Esophagus mucosa (tissue), 1 donor: Measurements from ENCODE around the gene TWIST2. TPM values are rescaled to one million over a fixed set of nuclear protein-coding genes. Genes with fewer than 3 reads are reported as not detected.

ENCODE experiments used
- ATAC-seq: fragments of 200-7000 bp; cut with Tn5 transposase; one replicate; pipeline ENCODE4 v1.9.1; 2020
- total RNA-seq: library from RNA; stranded (reverse); gene quantifications from one replicate; pipeline ENCODE4 v1.2.4, GENCODE V29; 2023
- donor health status: DM: yes; HTN: yes; CAD: no.

The TWIST2 gene
- 0.48 TPM for total RNA-seq

- ATAC-seq, result peak; percentile 22
These were observed at the start of gene TWIST2 for GRCh38 chr2:238847841-238848690. TSS of gene TWIST2 (plus strand) at chr2:238848085. CDS start at chr2:238848216, 131 bp downstream.

DNA sequence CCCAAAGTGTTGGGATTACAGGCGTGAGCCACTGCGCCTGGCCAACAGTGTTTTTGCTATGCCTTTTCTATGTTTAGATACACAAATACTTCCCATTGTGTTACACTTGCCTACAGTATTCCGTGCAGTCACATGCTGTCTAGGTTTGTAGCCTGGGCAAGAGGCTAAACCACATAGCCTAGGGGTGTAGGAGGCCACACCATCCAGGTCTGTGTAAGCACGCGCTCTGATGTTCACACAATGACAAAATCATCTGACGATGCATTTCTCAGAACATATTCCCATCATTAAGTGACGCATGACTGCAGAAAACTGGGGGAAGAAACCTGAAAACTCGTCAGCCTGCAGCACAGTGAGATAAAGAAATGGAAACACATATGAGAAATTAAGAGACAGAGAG is 46.1 kb upstream of the TWIST2 start:
- no peak for ATAC-seq

DNA sequence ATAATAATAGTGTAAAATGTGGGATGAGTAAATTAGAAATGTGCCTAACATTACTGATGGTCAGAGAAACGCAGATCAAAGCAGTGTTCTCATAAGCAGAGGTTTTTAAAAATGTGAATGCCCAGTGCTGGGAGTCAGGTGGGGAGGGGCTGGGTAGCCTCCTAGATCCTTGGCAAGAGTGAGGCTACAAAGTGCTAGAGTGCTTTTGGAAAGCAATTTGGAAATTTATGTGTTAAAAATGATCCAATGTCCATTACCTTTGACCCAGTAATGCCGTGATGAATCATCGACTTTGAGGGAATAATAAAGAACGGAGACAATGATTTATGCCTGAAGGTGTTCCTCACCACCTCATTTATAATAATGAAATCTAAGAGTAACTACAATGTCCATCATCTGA is 44.9 kb upstream of the TWIST2 start:
- ATAC-seq, result no peak

DNA sequence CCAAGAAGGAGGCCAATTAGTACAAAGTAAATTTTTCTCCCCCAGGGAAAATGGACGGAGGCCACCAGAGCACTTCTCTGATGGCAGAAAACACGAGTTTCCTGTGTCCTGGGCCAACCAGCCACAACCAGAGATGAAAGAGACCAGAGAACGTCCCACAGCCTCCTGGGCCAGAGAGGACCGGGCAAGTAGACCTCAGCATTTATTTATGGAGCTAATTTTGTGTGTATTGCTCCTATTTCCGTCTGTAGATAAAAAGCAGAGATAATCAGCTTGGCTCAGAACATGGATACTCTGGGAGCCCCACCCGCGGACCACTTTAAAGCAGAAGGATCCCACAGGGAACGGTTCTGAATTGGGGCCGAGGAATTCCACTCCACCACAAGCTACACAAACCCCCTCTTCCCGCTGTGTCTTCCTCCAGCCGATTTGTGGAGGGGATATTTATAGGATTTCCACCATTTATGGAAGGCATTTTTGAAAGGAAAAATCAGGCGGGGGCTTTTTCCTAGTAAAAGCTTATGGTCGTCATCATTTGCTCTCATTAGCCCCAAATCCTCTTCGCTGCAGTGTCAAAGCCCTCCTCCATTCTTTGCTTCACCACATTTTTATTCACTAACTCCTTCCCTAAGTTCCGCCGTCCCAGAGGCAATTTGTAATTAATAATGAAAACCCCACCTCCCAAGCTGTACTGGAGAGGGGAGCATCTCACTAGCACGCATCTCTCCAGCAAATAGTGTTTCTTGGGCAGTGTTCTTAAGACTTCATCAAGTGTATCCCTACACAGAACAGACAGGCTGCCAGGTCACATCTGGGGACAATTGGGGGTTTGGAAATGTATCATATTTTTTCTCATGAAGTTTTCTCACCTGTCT is 43.7 kb upstream of the TWIST2 start:
- ATAC-seq, result no peak

DNA sequence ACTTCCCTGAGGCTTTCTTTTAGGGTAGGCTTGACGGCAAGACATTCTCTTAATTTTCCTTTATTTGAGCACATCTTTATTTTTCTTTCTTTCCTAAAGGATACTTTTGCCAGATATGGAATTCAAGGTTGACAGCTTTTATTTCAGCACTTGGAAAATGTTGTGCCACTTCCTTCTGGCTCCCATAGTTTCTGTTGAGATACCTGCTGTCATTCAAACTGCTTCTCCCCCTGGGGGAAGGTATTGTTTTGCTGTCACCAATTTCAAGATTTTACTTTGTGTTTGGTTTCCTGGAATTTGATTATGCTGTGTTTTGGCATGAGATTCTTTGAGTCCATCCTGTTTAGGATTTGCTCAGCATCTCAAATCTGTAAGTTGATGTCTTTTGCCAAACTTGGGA is 39.1 kb upstream of the TWIST2 start:
- no peak for ATAC-seq

DNA sequence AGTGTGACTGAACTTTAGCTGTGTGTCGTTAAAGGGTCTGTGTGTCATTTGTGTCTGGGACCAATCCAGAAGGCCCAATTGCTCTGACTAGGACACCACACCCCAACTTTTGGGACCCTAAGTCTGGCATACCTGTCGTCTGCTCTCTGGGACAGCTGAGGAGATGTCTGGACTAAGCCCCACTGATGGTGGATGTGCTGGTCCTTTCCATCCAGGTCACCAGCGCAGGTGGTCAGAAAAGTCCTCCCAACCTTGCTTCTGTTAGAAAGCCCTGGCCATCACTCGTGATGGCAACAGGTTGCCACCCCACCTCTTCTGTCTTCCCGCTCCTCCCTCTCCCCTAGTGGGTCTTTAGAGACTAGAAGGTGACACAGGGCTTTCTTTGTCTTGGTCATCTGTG is 37.6 kb upstream of the TWIST2 start:
- no peak for ATAC-seq

- ATAC-seq, result no peak
These were observed 36.6 kb upstream of the TWIST2 start for GRCh38 chr2:238811293-238811692.

GRCh38 chr2:238811759-238812158 is 36.1 kb upstream of the TWIST2 start:
- no peak for ATAC-seq

- ATAC-seq, result no peak
These were observed 34.8 kb upstream of the TWIST2 start for GRCh38 chr2:238813109-238813508.

DNA sequence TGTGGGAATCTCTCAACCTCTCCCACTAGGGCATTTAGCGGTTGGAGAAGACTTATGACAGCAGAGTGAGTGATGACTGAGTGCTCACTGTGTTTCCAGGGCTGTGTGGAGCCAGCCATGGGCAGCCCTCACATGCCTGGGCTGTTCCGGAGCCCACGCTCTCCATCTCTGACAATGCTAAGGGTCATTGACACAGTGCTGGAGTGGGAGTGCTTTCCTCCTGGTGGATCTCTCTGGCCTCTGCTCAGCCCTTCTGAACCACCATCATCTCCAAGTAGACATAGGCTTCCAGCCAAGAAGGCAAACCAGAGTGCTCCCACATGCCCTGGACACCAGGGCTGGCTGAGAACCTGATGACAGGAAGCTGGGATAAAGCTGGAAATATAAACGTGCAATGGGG is 33.1 kb upstream of the TWIST2 start:
- no peak for ATAC-seq

GRCh38 chr2:238816291-238816690 is 31.6 kb upstream of the TWIST2 start:
- no peak for ATAC-seq

DNA sequence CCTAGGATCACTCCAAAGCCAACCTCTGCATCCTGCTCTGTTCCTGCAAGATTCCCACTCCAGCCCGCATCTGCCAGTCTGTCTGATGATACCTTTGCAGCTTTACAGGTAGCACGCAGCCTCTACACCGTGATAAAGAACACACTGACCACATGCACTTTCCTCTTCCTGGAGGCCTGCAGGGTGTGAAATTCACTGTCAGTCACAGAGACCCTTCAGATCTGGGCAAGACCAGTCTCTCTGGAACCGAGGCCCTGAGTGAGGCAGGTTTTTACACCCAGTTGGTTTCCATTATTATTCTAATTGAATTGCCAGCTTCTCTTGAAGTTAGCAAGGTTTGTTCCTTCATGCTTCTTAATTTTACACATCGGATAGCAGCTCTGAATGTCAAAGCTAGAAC is 30.5 kb upstream of the TWIST2 start:
- ATAC-seq, result no peak

- ATAC-seq, result no peak
These were observed 30.0 kb upstream of the TWIST2 start for GRCh38 chr2:238817891-238818290.

DNA sequence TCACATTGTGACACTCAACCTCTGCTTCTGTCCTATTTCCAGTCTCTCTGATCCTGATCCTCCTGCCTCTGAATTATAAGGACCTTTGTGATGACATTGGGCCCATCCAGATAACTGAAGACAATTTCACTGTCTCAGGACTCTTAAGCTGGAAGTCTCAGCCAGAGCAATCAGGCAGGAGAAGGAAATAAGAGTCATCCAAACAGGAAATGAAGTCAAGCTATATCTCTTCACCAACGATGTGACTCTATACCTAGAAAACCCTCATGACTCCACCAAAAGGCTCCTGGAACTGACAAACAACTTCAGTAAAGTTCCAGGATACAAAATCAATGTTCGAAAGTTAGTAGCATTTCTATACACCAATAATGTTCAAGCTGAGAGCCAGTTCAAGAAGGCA is 29.3 kb upstream of the TWIST2 start:
- no peak for ATAC-seq

DNA sequence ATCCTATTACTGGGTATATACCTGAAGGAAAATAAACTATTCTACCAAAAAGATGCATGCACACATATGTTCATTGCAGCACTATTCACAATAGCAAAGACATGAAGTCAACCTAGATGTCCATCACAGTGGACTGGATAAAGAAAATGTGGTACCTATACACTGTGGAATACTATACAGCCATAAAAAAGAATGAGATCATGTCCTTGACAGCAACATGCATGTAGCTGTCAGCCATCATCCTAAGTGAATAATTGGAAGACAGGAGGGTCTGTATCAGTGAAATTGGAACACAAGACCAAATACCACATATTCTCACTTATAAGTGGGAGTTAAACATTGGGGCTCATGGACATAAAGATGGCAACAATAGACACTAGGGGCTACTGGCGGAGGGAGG is 27.7 kb upstream of the TWIST2 start:
- no peak for ATAC-seq

DNA sequence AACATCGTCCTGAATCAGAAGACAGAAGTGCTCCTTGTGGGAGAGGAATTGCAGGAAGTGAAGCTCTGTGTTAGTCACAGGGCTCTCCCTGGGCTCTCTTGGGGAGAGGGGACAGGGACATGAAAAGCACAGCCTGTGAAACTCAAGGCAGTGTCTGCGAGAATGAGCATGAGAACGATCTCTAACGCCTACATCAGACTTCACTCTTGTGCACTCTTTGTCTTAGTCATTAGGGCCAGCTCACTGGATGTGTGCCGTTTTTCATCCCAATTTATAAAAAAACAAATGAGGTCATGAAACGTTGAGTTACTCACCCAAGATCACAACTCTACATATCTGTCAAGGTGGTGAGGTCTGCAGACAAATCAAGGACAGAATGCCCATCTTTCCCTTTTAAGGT is 27.0 kb upstream of the TWIST2 start:
- ATAC-seq, result no peak

DNA sequence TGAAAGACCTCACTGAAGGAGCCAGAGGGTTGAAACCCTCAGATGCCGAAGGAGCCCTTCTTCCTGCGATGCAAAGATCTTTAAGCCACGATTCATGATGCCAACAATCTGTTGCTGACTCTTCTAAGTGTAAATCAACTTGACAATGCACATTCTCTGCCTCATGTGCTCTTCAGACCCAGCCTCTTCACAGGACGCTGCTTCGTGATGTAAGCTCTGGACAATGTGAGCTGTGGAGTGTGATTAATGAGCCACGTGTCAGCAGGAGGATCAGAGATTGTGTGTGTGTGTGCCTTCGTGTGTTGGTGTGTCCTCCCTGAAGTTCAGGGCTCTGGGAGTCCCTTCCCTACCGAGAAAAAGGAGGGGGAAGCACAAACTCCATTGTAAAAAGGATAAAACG is 26.5 kb upstream of the TWIST2 start:
- no peak for ATAC-seq

GRCh38 chr2:238821944-238822670 is 25.8 kb upstream of the TWIST2 start:
- ATAC-seq, result no peak

GRCh38 chr2:238822955-238823354 is 24.9 kb upstream of the TWIST2 start:
- no peak for ATAC-seq

GRCh38 chr2:238831177-238831576 is 16.7 kb upstream of the TWIST2 start:
- no peak for ATAC-seq

DNA sequence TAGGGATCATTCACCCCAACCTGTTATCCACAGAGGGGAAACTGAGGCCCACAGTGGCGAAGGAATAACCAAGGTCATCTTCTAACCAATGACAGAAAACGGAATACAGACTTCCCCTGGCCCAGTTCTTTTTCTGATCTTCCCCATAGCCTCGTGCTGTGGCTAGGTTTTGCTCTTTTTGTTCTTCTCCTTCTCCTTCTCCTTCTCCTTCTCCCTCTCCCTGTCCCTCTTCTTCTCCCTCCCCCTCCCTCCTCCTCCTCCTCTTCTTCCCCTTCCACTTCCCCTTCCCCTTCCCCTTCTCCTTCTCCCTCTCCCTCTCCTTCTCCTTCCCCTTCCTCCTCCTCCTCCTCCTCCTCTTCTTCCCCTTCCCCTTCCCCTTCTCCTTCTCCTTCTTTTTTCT is 12.9 kb upstream of the TWIST2 start:
- no peak for ATAC-seq

- ATAC-seq, result no peak
These were observed 12.1 kb upstream of the TWIST2 start for GRCh38 chr2:238835726-238836301.
